Measurements from ENCODE around the gene CNBP. TPM values are rescaled to one million over a fixed set of nuclear protein-coding genes. Genes with fewer than 3 reads are reported as not detected.

Gene CNBP
- total and polyA plus RNA-seq, 2 experiments from 2014 or later = 240 to 373 TPM

DNA sequence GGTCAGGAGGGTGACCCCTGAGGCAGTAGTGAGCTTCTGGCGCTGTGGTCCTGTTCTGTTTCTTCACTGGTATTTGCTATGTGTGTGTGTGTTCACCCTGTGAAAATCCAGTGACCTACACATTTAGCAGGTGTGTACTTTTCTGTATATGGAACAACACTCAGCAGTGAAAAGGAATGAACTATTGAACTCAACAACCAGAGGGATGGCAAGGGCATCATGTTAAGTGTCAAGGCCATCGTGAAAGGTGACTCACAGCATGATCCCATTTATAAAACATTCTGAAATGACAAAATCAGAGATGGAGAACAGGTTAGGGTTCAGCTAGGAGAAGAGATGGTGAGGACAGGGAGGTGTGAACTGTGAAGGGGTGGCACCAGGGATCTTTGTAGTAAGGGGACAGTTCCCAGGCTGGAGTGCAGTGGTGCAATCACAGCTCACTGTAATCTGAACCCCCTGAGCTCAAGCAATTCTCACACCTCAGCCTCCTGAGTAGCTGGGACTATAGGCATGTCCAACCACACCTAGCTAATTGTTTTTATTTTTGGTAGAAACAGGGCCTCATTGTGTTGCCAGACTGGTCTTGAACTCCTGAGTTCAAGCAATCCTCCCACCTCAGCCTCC is 52.1 kb downstream of the CNBP start:
- TF ChIP-seq EZH2 (IDR thresholded peaks at IDR 0.05; ENCODE audit: insufficient read depth, poor library complexity, severe bottlenecking) (no peak), EZH2phosphoT487 (IDR thresholded peaks at IDR 0.05; ENCODE audit: insufficient read depth, low read depth) (no peak)
- H3K79me2 ChIP-seq (ENCODE audit: insufficient read depth) = no peaks in the 10 kb centered on the region
- H3K27me3 ChIP-seq (replicated peaks; ENCODE audit: insufficient read depth) = no peaks in the 10 kb centered on the region
- H3K4me1 ChIP-seq (ENCODE audit: insufficient read depth) = no peaks in the 10 kb centered on the region
- H3F3A ChIP-seq (ENCODE audit: insufficient read depth) = no peaks in the 10 kb centered on the region
- H3K36me3 ChIP-seq (ENCODE audit: low read depth) = peaks cover 14% of the 10 kb centered on the region; the same call in 1 of the 2 replicates
- no peaks in the 10 kb centered on the region for H3K9me2 ChIP-seq (ENCODE audit: insufficient read depth)
- in situ Hi-C loops (cut with MboI) = no loop called here
- H3K27ac ChIP-seq = no peak overlapping the region
- H4K20me1 ChIP-seq (ENCODE audit: insufficient read depth) = no peaks in the 10 kb centered on the region
- H3K4me3 ChIP-seq = no peak overlapping the region
- H3K9ac ChIP-seq = no peak overlapping the region
- no peak for DNase-seq
- H3K9me3 ChIP-seq (ENCODE audit: low read depth) = no peaks in the 10 kb centered on the region
- WGBS, 2 experiments (ENCODE audit: low coverage in 1 of 2, low lambda C conversion rate in 2 of 2, missing lambda C conversion rate in 2 of 2) = 64 to 75% methylated on average over 2 of the region's 2 CpGs
- H2AFZ ChIP-seq = no peak overlapping the region
- H3K4me2 ChIP-seq (ENCODE audit: unreplicated experiment) = no peak overlapping the region

- Histone ChIP-seq H3K79me2 (ENCODE audit: insufficient read depth) (no peaks in the 10 kb centered on the region), H3K27ac (no peak overlapping the region), H3K27me3 (replicated peaks; ENCODE audit: insufficient read depth) (no peaks in the 10 kb centered on the region), H4K20me1 (ENCODE audit: insufficient read depth) (no peaks in the 10 kb centered on the region), H3K4me2 (ENCODE audit: unreplicated experiment) (no peak overlapping the region), H3K4me3 (no peak overlapping the region), H3K9me2 (ENCODE audit: insufficient read depth) (no peaks in the 10 kb centered on the region), H3F3A (ENCODE audit: insufficient read depth) (no peaks in the 10 kb centered on the region), H2AFZ (no peak overlapping the region), H3K9ac (no peak overlapping the region), H3K4me1 (ENCODE audit: insufficient read depth) (no peaks in the 10 kb centered on the region), H3K36me3 (ENCODE audit: low read depth) (peaks cover 14% of the 10 kb centered on the region; the same call in 1 of the 2 replicates), H3K9me3 (ENCODE audit: low read depth) (no peaks in the 10 kb centered on the region)
- no peak for DNase-seq
- TF ChIP-seq EZH2phosphoT487 (IDR thresholded peaks at IDR 0.05; ENCODE audit: insufficient read depth, low read depth) (no peak), EZH2 (IDR thresholded peaks at IDR 0.05; ENCODE audit: insufficient read depth, poor library complexity, severe bottlenecking) (no peak)
- WGBS, 2 experiments (ENCODE audit: low coverage in 1 of 2, low lambda C conversion rate in 2 of 2, missing lambda C conversion rate in 2 of 2) = 92 to 95% methylated on average over 13 of the region's 13 CpGs
- in situ Hi-C loops (cut with MboI) = no loop called here
Measured at GRCh38 chr3:129130291-129130813, 53.3 kb downstream of the CNBP start.

- in situ Hi-C loops (cut with MboI) = no loop called here
Measured at GRCh38 chr3:129128357-129129155, 55.1 kb downstream of the CNBP start.

DNA sequence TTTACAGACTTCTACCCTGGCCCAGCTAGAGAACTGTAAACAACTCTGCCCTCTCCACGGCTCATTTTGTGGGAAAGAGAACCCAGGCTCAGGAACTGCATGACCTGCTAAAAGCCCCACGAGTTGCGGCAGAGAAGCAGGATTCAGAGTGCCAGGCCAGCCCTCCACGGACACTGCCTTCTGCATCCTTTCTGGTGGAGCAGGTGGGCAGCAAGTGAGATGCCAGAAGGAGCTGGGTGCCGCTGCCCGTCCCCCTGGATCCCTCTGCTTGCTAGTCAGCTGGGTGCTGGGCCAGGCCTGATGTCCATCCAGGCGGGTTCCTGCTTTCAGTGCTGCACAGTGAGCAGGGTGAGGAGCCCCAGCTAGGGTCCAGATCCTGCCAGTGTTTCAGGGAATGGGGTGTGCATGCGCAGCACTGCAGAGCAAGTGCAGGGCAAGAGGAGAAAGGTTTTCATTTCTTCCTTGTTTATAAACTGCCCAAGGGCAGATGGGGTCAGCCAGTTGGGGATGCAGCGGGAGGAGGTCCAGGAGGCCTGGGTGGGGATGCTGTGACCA is 56.9 kb downstream of the CNBP start:
- no peaks in the 10 kb centered on the region for H3K79me2 ChIP-seq (ENCODE audit: insufficient read depth)
- H3K36me3 ChIP-seq (ENCODE audit: low read depth) = no peaks in the 10 kb centered on the region
- 86 to 93% methylated on average over 9 of the region's 9 CpGs for WGBS, 2 experiments (ENCODE audit: low coverage in 1 of 2, low lambda C conversion rate in 2 of 2, missing lambda C conversion rate in 2 of 2)
- no peaks in the 10 kb centered on the region for H4K20me1 ChIP-seq (ENCODE audit: insufficient read depth)
- H3K4me1 ChIP-seq (ENCODE audit: insufficient read depth) = no peaks in the 10 kb centered on the region
- H3K27ac ChIP-seq = no peak overlapping the region
- no peak for DNase-seq
- H3K9me3 ChIP-seq (ENCODE audit: low read depth) = no peaks in the 10 kb centered on the region
- TF ChIP-seq EZH2 (IDR thresholded peaks at IDR 0.05; ENCODE audit: insufficient read depth, poor library complexity, severe bottlenecking) = no peak
- TF ChIP-seq EZH2phosphoT487 (IDR thresholded peaks at IDR 0.05; ENCODE audit: insufficient read depth, low read depth) = no peak
- in situ Hi-C loops (cut with MboI) = no loop called here
- no peak overlapping the region for H3K4me2 ChIP-seq (ENCODE audit: unreplicated experiment)
- H2AFZ ChIP-seq = no peak overlapping the region
- H3K9ac ChIP-seq = no peak overlapping the region
- no peaks in the 10 kb centered on the region for H3K9me2 ChIP-seq (ENCODE audit: insufficient read depth)
- H3F3A ChIP-seq (ENCODE audit: insufficient read depth) = peaks cover 18% of the 10 kb centered on the region; the same call in 1 of the 2 replicates
- no peaks in the 10 kb centered on the region for H3K27me3 ChIP-seq (replicated peaks; ENCODE audit: insufficient read depth)
- no peak overlapping the region for H3K4me3 ChIP-seq

More at GRCh38 chr3:129128357-129129155, 55.1 kb downstream of the CNBP start:
- 96 to 97% methylated on average over 13 to 16 of the region's 16 CpGs for whole genome bisulfite sequencing, 2 experiments (ENCODE audit: low coverage in 1 of 2, low lambda C conversion rate in 2 of 2, missing lambda C conversion rate in 2 of 2)
- no peaks in the 10 kb centered on the region for H3K9me2 ChIP-seq (ENCODE audit: insufficient read depth)
- no peaks in the 10 kb centered on the region for H3K9me3 ChIP-seq (ENCODE audit: low read depth)
- H2AFZ ChIP-seq = no peak overlapping the region
- peaks cover 8% of the 10 kb centered on the region; the same call in 1 of the 2 replicates for H3K36me3 ChIP-seq (ENCODE audit: low read depth)
- H3K27me3 ChIP-seq (replicated peaks; ENCODE audit: insufficient read depth) = no peaks in the 10 kb centered on the region
- TF ChIP-seq EZH2phosphoT487 (IDR thresholded peaks at IDR 0.05; ENCODE audit: insufficient read depth, low read depth) (no peak), EZH2 (IDR thresholded peaks at IDR 0.05; ENCODE audit: insufficient read depth, poor library complexity, severe bottlenecking) (no peak)
- no peaks in the 10 kb centered on the region for H4K20me1 ChIP-seq (ENCODE audit: insufficient read depth)
- H3K79me2 ChIP-seq (ENCODE audit: insufficient read depth) = no peaks in the 10 kb centered on the region
- no peaks in the 10 kb centered on the region for H3K4me1 ChIP-seq (ENCODE audit: insufficient read depth)
- H3K4me2 ChIP-seq (ENCODE audit: unreplicated experiment) = no peak overlapping the region
- H3K9ac ChIP-seq = no peak overlapping the region
- H3F3A ChIP-seq (ENCODE audit: insufficient read depth) = 0 out of 2 replicates have a peak, but pooled peaks cover 4% of the 10 kb centered on the region
- no peak overlapping the region for H3K27ac ChIP-seq
- no peak for DNase-seq
- H3K4me3 ChIP-seq = no peak overlapping the region

All from GM23248 (cell line).